Large intestine (tissue), 3 donors: ENCODE data around the gene HIBADH. TPM values are rescaled to one million over a fixed set of nuclear protein-coding genes. Genes with fewer than 3 reads are reported as not detected.

Experiments used
- DNase-seq, 2 donors: peaks; one replicate each; pipeline versions ENCODE4 v3.0.0 to v3.0.0-alpha.2; 2013
- H3K27ac ChIP-seq: one replicate; pipeline ENCODE4 v1.5.1; 2013; ENCODE audit warnings: low read length
- H3K27me3 ChIP-seq: 2 replicates; pipeline ENCODE4 v1.6.1; 2013; ENCODE audit warnings: low read length; ENCODE audit not compliant: control insufficient read depth, insufficient read depth
- H3K36me3 ChIP-seq: 2 replicates; pipeline ENCODE4 v1.6.1; 2013; ENCODE audit warnings: low read length; ENCODE audit not compliant: control insufficient read depth, insufficient read depth
- H3K4me1 ChIP-seq: one replicate; pipeline ENCODE4 v1.6.1; 2013; ENCODE audit warnings: low read length; ENCODE audit not compliant: control insufficient read depth, insufficient read depth
- H3K4me3 ChIP-seq: one replicate; pipeline ENCODE4 v1.5.1; 2013; ENCODE audit warnings: low read length
- H3K9me3 ChIP-seq: one replicate; pipeline ENCODE4 v1.6.1; 2013; ENCODE audit warnings: mild to moderate bottlenecking, low read depth, low read length, moderate library complexity; ENCODE audit not compliant: control insufficient read depth
- WGBS: methylation state at CpG from one replicate; pipeline ENCODE4 v1.1.5; 2013; ENCODE audit warnings: low lambda C conversion rate; ENCODE audit not compliant: insufficient coverage; 5-methylcytosine and 5-hydroxymethylcytosine counted together
- polyA plus RNA-seq: library from polyadenylated mRNA; unstranded; fragments of 120-200 nt; gene quantifications from one replicate; pipeline ENCODE4 v1.2.1, GENCODE V29; 2013

HIBADH gene
- polyA plus RNA-seq, 1 donor: 54.2 TPM

- Histone ChIP-seq H3K27ac (no peak overlapping the region), H3K36me3 (peaks cover 21% of the 10 kb centered on the region), H3K27me3 (no peaks in the 10 kb centered on the region), H3K9me3 (peaks cover 33% of the 10 kb centered on the region), H3K4me1 (no peaks in the 10 kb centered on the region), H3K4me3 (no peak overlapping the region)
- WGBS: no CpG with 5 or more reads among the region's 9 CpGs
- DNase-seq: no peak
These were observed 44.9 kb downstream of the HIBADH start for GRCh38 chr7:27617651-27618381.

GRCh38 chr7:27616914-27617548 lies 45.7 kb downstream of the HIBADH start:
- Histone ChIP-seq H3K9me3 (peaks cover 33% of the 10 kb centered on the region), H3K36me3 (peaks cover 21% of the 10 kb centered on the region), H3K4me3 (no peak overlapping the region), H3K27ac (no peak overlapping the region), H3K27me3 (no peaks in the 10 kb centered on the region), H3K4me1 (no peaks in the 10 kb centered on the region)
- no CpG with 5 or more reads among the region's 3 CpGs for WGBS
- no peak for DNase-seq

GRCh38 chr7:27616186-27616491 lies 46.5 kb downstream of the HIBADH start:
- Histone ChIP-seq H3K9me3 (peaks cover 26% of the 10 kb centered on the region), H3K27ac (no peak overlapping the region), H3K4me1 (no peaks in the 10 kb centered on the region), H3K36me3 (peaks cover 21% of the 10 kb centered on the region), H3K27me3 (no peaks in the 10 kb centered on the region), H3K4me3 (no peak overlapping the region)
- 100% methylated on average over 1 of the region's 2 CpGs for WGBS
- DNase-seq: no peak

GRCh38 chr7:27615420-27616185 lies 47.1 kb downstream of the HIBADH start:
- no peak for DNase-seq
- Histone ChIP-seq H3K4me3 (no peak overlapping the region), H3K9me3 (peaks cover 22% of the 10 kb centered on the region), H3K27me3 (no peaks in the 10 kb centered on the region), H3K4me1 (no peaks in the 10 kb centered on the region), H3K36me3 (peaks cover 21% of the 10 kb centered on the region), H3K27ac (no peak overlapping the region)
- 94% methylated on average over 2 of the region's 7 CpGs for WGBS

GRCh38 chr7:27614095-27614494 lies 48.6 kb downstream of the HIBADH start:
- DNase-seq: no peak
- no peak overlapping the region for H3K4me3 ChIP-seq
- H3K27me3 ChIP-seq: no peaks in the 10 kb centered on the region
- WGBS: 60% methylated on average over 1 of the region's 2 CpGs
- H3K27ac ChIP-seq: no peak overlapping the region
- peaks cover 21% of the 10 kb centered on the region for H3K36me3 ChIP-seq
- peaks cover 10% of the 10 kb centered on the region for H3K9me3 ChIP-seq
- H3K4me1 ChIP-seq: no peaks in the 10 kb centered on the region

GRCh38 chr7:27611059-27611458 lies 51.6 kb downstream of the HIBADH start:
- Histone ChIP-seq H3K27ac (no peak overlapping the region), H3K4me1 (peaks cover 18% of the 10 kb centered on the region), H3K4me3 (no peak overlapping the region), H3K27me3 (no peaks in the 10 kb centered on the region), H3K36me3 (peaks cover 5% of the 10 kb centered on the region), H3K9me3 (no peaks in the 10 kb centered on the region)
- no peak for DNase-seq
- no CpG with 5 or more reads among the region's 3 CpGs for WGBS

GRCh38 chr7:27608776-27609495 lies 53.7 kb downstream of the HIBADH start:
- no peak overlapping the region for H3K4me3 ChIP-seq
- no peaks in the 10 kb centered on the region for H3K9me3 ChIP-seq
- H3K36me3 ChIP-seq: no peaks in the 10 kb centered on the region
- no CpG with 5 or more reads among the region's 1 CpG for WGBS
- peak overlapping the region; percentile 40 for H3K27ac ChIP-seq
- H3K4me1 ChIP-seq: peaks cover 21% of the 10 kb centered on the region
- DNase-seq: peak; percentile 12 to 43
- H3K27me3 ChIP-seq: no peaks in the 10 kb centered on the region

GRCh38 chr7:27607210-27607606 lies 55.5 kb downstream of the HIBADH start:
- WGBS: 90% methylated on average over 3 of the region's 11 CpGs
- peak overlapping the region; percentile 76 for H3K27ac ChIP-seq
- DNase-seq: no peak

GRCh38 chr7:27606270-27607209 lies 56.1 kb downstream of the HIBADH start:
- peak overlapping the region; percentile 76 for H3K27ac ChIP-seq
- no peaks in the 10 kb centered on the region for H3K9me3 ChIP-seq
- H3K36me3 ChIP-seq: peaks cover 2% of the 10 kb centered on the region
- DNase-seq: peak; percentile 68 to 92
- H3K4me1 ChIP-seq: peaks cover 21% of the 10 kb centered on the region
- no peak overlapping the region for H3K4me3 ChIP-seq
- WGBS: no CpG with 5 or more reads among the region's 4 CpGs
- H3K27me3 ChIP-seq: no peaks in the 10 kb centered on the region

More at GRCh38 chr7:27607210-27607606, 55.5 kb downstream of the HIBADH start:
- Histone ChIP-seq H3K9me3 (no peaks in the 10 kb centered on the region), H3K27me3 (no peaks in the 10 kb centered on the region), H3K4me1 (peaks cover 21% of the 10 kb centered on the region), H3K4me3 (no peak overlapping the region), H3K36me3 (peaks cover 2% of the 10 kb centered on the region)
